ENCODE results near the gene SCAPER.
"Not testable (repeated sequence)": the region's sequence is repeated elsewhere in the genome, so short reads cannot be mapped to it uniquely, and the experiment has no call there.

SCAPER gene

DNA sequence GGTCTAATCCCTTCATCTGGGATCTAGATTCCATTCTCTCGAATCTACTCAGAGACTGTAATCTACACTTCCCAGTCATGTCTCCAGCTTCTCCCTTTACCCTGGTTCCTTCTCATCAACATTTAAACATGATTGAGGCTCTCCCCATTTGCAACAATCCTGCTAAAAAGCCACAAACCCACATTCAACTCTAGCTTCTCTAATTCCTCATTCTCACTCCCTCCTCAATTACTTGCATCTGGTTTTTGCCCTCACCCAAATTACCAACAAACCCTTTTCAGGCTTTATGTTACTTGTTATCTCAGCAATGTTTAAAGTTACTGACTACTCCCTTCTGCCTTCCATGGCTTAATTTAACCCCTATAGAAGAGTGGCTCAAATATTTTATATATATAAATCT lies 605.4 kb downstream of the SCAPER start:
- no peak for DNase-seq

DNA sequence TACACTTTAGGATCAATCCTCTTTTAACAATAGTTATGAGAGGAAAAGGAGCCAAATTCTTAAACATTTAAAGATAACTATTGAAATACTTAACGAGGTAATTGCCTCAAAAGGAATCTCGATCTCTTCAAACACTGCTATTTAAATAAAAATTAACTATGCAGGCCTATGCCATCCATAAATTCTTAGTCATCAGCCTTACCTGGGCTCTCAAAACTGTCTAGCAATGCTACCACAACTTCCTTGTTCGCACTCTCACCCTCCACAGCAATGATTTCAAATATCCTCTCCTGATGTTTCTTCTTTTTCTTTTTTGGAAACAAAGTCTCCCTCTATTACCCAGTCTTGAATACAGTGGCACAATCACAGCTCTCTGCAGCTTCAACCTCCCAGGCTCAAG lies 606.2 kb downstream of the SCAPER start:
- DNase-seq: no peak

DNA sequence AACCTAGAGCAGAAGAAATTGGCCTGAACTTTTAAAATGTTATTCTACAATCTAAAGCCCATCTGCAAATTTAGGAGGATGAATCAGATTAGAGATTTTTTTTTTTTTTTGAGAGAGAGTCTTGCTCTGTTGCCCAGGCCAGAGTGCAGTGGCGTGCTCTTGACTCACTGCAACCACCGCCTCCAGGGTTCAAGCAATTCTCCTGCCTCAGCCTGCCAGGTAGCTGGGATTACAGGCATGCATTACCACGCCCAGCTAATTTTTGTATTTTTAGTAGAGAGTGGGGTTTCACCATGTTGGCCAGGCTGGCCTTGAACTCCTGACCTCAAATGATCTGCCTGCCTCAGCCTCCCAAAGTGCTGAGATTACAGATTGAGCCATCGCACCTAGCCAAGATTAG lies 607.2 kb downstream of the SCAPER start:
- not testable (repeated sequence) for DNase-seq
